Measurements from ENCODE around the gene ASPRV1. TPM values are rescaled to one million over a fixed set of nuclear protein-coding genes. Genes with fewer than 3 reads are reported as not detected.

ASPRV1 gene
- total and polyA plus RNA-seq, 11 donors: 0.28 to 1.4 (median 0.58) TPM; not detected in 1

- intact Hi-C loops (cut with DNase I): no loop called here
These were observed 11.2 kb downstream of the ASPRV1 start for GRCh38 chr2:69950241-69950640.

GRCh38 chr2:69948963-69949645 is 12.3 kb downstream of the ASPRV1 start:
- no peak for TF ChIP-seq POLR2A (IDR thresholded peaks at IDR 0.05)
- TF ChIP-seq, protein P1, sequence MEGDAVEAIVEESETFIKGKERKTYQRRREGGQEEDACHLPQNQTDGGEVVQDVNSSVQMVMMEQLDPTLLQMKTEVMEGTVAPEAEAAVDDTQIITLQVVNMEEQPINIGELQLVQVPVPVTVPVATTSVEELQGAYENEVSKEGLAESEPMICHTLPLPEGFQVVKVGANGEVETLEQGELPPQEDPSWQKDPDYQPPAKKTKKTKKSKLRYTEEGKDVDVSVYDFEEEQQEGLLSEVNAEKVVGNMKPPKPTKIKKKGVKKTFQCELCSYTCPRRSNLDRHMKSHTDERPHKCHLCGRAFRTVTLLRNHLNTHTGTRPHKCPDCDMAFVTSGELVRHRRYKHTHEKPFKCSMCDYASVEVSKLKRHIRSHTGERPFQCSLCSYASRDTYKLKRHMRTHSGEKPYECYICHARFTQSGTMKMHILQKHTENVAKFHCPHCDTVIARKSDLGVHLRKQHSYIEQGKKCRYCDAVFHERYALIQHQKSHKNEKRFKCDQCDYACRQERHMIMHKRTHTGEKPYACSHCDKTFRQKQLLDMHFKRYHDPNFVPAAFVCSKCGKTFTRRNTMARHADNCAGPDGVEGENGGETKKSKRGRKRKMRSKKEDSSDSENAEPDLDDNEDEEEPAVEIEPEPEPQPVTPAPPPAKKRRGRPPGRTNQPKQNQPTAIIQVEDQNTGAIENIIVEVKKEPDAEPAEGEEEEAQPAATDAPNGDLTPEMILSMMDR (IDR thresholded peaks at IDR 0.05): no peak
- Histone ChIP-seq H3K4me3 (no peak overlapping the region), H3K36me3 (no peaks in the 10 kb centered on the region), H3K27ac (no peak overlapping the region), H3K27me3 (no peaks in the 10 kb centered on the region), H3K9me3 (no peaks in the 10 kb centered on the region), H3K4me1 (peaks cover 0 to 39% (median 0%) of the 10 kb centered on the region in 12 donors)
- no peak for ATAC-seq
- DNase-seq: no peak
- WGBS, 4 donors: 73 to 83% (median 79%) methylated on average over 21 of the region's 21 CpGs
- intact Hi-C loops (cut with DNase I): no loop called here

More at GRCh38 chr2:69950241-69950640, 11.2 kb downstream of the ASPRV1 start:
- TF ChIP-seq POLR2A (IDR thresholded peaks at IDR 0.05): no peak
- TF ChIP-seq, protein P1 (IDR thresholded peaks at IDR 0.05): no peak
- Histone ChIP-seq H3K9me3 (no peaks in the 10 kb centered on the region), H3K27ac (no peak overlapping the region), H3K36me3 (no peaks in the 10 kb centered on the region), H3K4me1 (peaks cover 0 to 30% (median 0%) of the 10 kb centered on the region in 12 donors), H3K4me3 (no peak overlapping the region), H3K27me3 (no peaks in the 10 kb centered on the region)
- no peak for ATAC-seq
- 83 to 90% (median 89%) methylated on average over 5 of the region's 5 CpGs for WGBS, 4 donors
- DNase-seq: no peak

DNA sequence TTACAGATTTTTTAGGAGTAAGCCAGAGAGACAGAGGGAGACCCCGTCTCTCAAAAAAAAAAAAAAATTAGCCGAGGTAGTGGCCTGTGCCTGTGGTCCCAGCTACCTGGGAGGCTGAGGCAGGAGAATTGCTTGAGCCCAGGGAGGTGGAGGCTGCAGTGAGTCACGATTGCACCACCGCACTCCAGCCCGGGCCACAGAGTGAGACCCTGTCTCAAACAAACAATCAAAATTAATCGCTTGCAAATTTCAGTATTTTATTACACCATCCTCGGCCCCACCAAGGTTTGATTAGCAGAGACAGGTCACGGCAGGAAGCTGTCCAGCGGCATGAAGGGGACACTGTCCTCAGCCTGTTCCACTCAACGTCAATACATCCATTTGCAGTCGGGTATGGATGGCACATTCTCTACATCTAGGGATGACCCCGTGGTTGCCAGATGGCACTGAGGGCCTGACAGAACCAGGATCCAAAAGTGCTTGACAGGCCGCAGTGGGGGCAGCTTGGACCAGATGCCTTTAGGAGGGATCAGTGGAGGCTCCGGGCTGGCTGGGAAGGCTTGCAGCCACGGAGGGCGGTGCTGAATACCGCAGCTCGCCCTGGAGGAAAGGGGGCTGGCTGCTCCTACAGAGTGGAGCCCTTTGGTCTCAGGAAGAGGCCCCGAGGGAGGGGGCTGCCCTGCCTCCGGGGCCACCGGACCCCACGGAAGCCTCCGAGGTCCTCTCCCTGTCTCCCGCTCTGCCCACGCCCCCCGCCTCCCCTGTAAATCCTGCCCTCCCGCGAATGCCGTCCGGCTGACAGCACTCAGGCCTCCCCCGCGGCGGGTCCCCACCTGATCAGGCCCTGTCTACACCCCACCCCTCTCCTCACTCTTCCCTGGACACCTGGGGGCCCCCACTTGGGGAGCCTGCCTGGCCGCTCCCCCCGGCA is 13.1 kb downstream of the ASPRV1 start:
- ATAC-seq (peak in 1 of 4 donors; percentile 9), DNase-seq (no peak)
- H3K4me3 ChIP-seq: peak overlapping the region in 1 of 12 donors; percentile 28
- H3K4me1 ChIP-seq: peaks cover 0 to 48% (median 0%) of the 10 kb centered on the region in 12 donors
- TF ChIP-seq, protein P1 (IDR thresholded peaks at IDR 0.05): no peak
- TF ChIP-seq POLR2A (IDR thresholded peaks at IDR 0.05): no peak
- no peaks in the 10 kb centered on the region for H3K9me3 ChIP-seq
- intact Hi-C loops (cut with DNase I): no loop called here
- no peaks in the 10 kb centered on the region for H3K27me3 ChIP-seq
- H3K27ac ChIP-seq: no peak overlapping the region
- 58 to 78% (median 60%) methylated on average over 17 to 35 of the region's 35 CpGs for WGBS, 4 donors
- peaks cover 0 to 7% (median 0%) of the 10 kb centered on the region in 9 donors for H3K36me3 ChIP-seq
